ENCODE data around the gene IL31RA.

- TF ChIP-seq RFX5 (IDR thresholded peaks at IDR 0.05): no peak
- no peak for TF ChIP-seq CTCF (IDR thresholded peaks at IDR 0.05)
- TF ChIP-seq BCL3 (IDR thresholded peaks at IDR 0.05): no peak
- no peak for TF ChIP-seq ZFP36 (IDR thresholded peaks at IDR 0.05; ENCODE audit: borderline replicate concordance, partially characterized antibody)
- TF ChIP-seq FOSB (CRISPR knock-in tag; IDR thresholded peaks at IDR 0.05): no peak
- no peak for TF ChIP-seq MAZ (IDR thresholded peaks at IDR 0.05; ENCODE audit: borderline replicate concordance, low read depth, low read length)
- no peak for TF ChIP-seq HOXA7 (CRISPR knock-in tag; IDR thresholded peaks at IDR 0.05)
Observed at GRCh38 chr5:55821731-55822512, 29.2 kb upstream of the IL31RA start.

All from A549 (cell line).